ENCODE results near the gene NECAB2. TPM values are rescaled to one million over a fixed set of nuclear protein-coding genes. Genes with fewer than 3 reads are reported as not detected.

Gene NECAB2
- total RNA-seq, 2 experiments from 2014 or later = not detected

DNA sequence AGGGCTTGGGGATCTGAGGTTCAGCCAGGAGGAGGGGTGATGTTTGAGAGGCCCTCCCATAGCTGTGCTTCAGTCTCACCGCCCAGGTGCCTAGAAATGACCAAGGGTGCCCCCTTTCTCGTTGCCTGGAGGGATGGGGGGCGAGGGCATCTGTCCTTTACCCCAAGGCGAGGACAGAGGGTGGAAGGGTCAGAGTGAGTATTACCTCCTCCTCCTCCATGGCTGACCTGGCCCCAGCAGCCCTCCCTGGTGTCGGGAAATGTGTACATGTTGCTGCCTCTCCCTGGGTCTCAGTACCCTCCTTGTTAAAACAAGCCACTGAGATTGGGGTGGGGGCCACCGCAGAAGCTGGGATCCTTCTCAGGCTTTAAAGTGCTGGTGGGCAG, 2.4 kb downstream of the NECAB2 start:
- H3K36me3 ChIP-seq (ENCODE audit: insufficient read depth, low read length) = no peaks in the 10 kb centered on the region
- Mint-ChIP-seq H3K27me3 (peaks cover 31% of the 10 kb centered on the region), H3K27ac (no peak overlapping the region), H3K4me3 (no peak overlapping the region), H3K9me3 (no peaks in the 10 kb centered on the region), H3K4me1 (ENCODE audit: low read depth) (no peaks in the 10 kb centered on the region), H3K36me3 (ENCODE audit: low read depth) (no peaks in the 10 kb centered on the region)
- no peak for ATAC-seq (ENCODE audit: poor library complexity)
- H3K4me3 ChIP-seq (ENCODE audit: low read length) = no peak overlapping the region
- peaks cover 0 to 11% of the 10 kb centered on the region in 2 experiments for H3K9me3 ChIP-seq (ENCODE audit: control insufficient read depth in 1 of 2, insufficient read depth in 1 of 2, low read length in 2 of 2)
- ChIA-PET CTCF (no interaction called here), POLR2A (no interaction called here)
- intact Hi-C loops (cut with DNase I, micrococcal nuclease) = no loop called here
- H3K27ac ChIP-seq (ENCODE audit: low read depth in 1 of 2, low read length in 2 of 2) = no peak overlapping the region
- TF ChIP-seq, protein P1, sequence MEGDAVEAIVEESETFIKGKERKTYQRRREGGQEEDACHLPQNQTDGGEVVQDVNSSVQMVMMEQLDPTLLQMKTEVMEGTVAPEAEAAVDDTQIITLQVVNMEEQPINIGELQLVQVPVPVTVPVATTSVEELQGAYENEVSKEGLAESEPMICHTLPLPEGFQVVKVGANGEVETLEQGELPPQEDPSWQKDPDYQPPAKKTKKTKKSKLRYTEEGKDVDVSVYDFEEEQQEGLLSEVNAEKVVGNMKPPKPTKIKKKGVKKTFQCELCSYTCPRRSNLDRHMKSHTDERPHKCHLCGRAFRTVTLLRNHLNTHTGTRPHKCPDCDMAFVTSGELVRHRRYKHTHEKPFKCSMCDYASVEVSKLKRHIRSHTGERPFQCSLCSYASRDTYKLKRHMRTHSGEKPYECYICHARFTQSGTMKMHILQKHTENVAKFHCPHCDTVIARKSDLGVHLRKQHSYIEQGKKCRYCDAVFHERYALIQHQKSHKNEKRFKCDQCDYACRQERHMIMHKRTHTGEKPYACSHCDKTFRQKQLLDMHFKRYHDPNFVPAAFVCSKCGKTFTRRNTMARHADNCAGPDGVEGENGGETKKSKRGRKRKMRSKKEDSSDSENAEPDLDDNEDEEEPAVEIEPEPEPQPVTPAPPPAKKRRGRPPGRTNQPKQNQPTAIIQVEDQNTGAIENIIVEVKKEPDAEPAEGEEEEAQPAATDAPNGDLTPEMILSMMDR (IDR thresholded peaks at IDR 0.05) = no peak
- no peaks in the 10 kb centered on the region for H3K4me1 ChIP-seq (ENCODE audit: insufficient read depth, low read length)
- no peak for DNase-seq
- H3K27me3 ChIP-seq (ENCODE audit: control insufficient read depth in 1 of 2, insufficient read depth in 2 of 2, low read length in 2 of 2) = peaks cover 12 to 28% of the 10 kb centered on the region in 2 experiments

DNA sequence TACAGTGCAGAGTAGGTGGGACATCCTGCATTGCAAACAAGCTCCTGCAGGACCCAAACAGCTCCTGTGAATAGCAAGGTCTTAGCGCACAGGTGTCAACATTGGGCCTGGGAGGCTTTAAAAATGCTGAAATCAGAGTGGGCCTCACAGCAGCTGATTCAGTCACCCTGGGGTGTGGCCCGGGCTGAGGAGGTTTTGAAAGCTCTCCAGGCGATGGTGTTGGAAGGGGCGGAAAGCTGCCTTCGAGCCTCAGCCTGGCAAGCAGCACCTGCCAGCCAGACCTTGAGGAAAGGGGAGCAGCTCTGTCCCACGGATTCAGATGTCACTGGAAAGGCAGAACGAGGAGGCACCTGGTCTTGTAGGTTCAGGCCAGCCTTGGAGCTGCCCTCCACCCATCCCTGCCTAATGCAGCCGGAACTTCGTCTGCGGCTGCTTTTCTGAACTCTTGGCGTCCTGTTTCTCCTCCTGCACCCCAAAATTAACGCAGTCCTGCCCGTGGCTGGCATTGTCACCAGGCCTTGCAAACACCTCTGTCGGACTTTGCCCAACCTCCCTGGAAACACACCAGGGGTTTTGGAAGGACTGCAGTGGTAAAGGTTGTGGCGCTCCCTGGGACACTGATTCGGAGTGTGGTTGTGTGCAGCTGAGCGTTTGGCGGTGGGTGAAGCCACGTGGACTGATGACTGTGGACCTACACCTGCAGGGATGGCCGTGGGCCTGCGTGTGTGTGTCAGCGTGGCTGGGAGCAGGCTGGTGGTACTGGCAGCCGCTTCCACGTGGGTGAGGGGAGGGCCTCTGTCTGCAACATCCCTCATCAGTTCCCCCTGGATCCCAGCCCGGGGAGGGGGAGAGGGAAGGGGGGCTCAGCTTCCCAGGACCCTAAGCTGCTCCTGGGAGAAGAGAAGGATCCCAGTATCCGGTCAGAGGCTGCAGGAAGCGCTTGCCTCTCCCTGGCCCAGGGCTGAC, 3.4 kb downstream of the NECAB2 start:
- Mint-ChIP-seq H3K4me1 (ENCODE audit: low read depth) (no peaks in the 10 kb centered on the region), H3K27ac (no peak overlapping the region), H3K27me3 (peaks cover 32% of the 10 kb centered on the region), H3K9me3 (no peaks in the 10 kb centered on the region), H3K4me3 (no peak overlapping the region), H3K36me3 (ENCODE audit: low read depth) (no peaks in the 10 kb centered on the region)
- POLR2A ChIA-PET = no interaction called here
- CTCF ChIA-PET = no interaction called here
- Histone ChIP-seq H3K27me3 (ENCODE audit: control insufficient read depth in 1 of 2, insufficient read depth in 2 of 2, low read length in 2 of 2) (peaks cover 12 to 28% of the 10 kb centered on the region in 2 experiments), H3K9me3 (ENCODE audit: control insufficient read depth in 1 of 2, insufficient read depth in 1 of 2, low read length in 2 of 2) (peaks cover 0 to 11% of the 10 kb centered on the region in 2 experiments), H3K27ac (ENCODE audit: low read depth in 1 of 2, low read length in 2 of 2) (no peak overlapping the region), H3K4me1 (ENCODE audit: insufficient read depth, low read length) (no peaks in the 10 kb centered on the region), H3K4me3 (ENCODE audit: low read length) (no peak overlapping the region), H3K36me3 (ENCODE audit: insufficient read depth, low read length) (no peaks in the 10 kb centered on the region)
- TF ChIP-seq, protein P1 (IDR thresholded peaks at IDR 0.05) = no peak
- intact Hi-C loops (cut with DNase I, micrococcal nuclease) = no loop called here
- no peak for DNase-seq
- no peak for ATAC-seq (ENCODE audit: poor library complexity)

DNA sequence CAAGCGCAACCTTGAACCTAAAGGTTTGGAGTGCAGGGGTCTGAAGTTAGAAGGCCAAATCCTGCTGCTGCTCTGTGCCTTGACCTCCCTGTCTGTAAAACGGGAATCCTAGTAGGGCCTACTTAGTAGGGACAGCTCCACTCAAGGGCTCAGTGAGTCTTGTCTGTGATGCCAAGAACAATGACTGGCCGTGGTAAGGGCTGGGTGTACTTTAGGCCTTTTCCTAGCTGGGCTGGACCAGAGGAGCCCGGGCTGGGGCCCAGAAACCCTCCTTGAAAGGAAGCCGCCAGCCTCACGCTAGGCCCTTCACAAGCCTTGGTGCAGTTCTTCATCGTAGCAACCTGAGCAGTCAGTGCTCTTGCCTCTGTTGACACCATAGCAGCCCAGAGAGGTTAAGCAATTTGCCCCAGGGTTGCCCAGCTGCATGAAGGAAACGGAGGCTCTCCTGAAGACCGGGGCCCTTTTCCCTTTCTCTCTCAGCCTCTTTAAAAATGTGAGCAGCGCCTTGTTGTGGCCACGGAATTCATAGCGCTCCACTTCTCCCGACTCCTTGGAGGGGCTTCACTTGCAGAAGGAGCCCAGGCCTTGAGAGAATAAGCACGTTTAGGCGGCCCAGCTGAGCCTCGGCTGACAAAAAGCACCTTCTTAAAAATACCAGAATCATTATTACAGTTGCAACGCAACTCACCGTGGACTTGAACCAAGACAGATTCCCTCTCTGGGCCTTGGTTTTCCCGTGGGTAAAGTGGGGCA, 4.4 kb downstream of the NECAB2 start:
- CTCF ChIA-PET = no interaction called here

More for the DNA sequence above, 4.4 kb downstream of the NECAB2 start:
- Histone ChIP-seq H3K9me3 (ENCODE audit: control insufficient read depth in 1 of 2, insufficient read depth in 1 of 2, low read length in 2 of 2) (peaks cover 0 to 16% of the 10 kb centered on the region in 2 experiments), H3K27me3 (ENCODE audit: control insufficient read depth in 1 of 2, insufficient read depth in 2 of 2, low read length in 2 of 2) (peaks cover 12 to 28% of the 10 kb centered on the region in 2 experiments), H3K27ac (ENCODE audit: low read depth in 1 of 2, low read length in 2 of 2) (no peak overlapping the region), H3K36me3 (ENCODE audit: insufficient read depth, low read length) (no peaks in the 10 kb centered on the region), H3K4me1 (ENCODE audit: insufficient read depth, low read length) (no peaks in the 10 kb centered on the region), H3K4me3 (ENCODE audit: low read length) (no peak overlapping the region)
- TF ChIP-seq, protein P1 (IDR thresholded peaks at IDR 0.05) = no peak
- Mint-ChIP-seq H3K9me3 (no peaks in the 10 kb centered on the region), H3K27ac (no peak overlapping the region), H3K36me3 (ENCODE audit: low read depth) (no peaks in the 10 kb centered on the region), H3K27me3 (peaks cover 29% of the 10 kb centered on the region), H3K4me1 (ENCODE audit: low read depth) (no peaks in the 10 kb centered on the region), H3K4me3 (no peak overlapping the region)
- POLR2A ChIA-PET = no interaction called here
- intact Hi-C loops (cut with DNase I, micrococcal nuclease) = no loop called here
- DNase-seq = no peak
- ATAC-seq (ENCODE audit: poor library complexity) = no peak
